Endodermal cell (in vitro differentiated cells): ENCODE results near the gene S100A1. TPM values are rescaled to one million over a fixed set of nuclear protein-coding genes. Genes with fewer than 3 reads are reported as not detected.

Experiments used
- DNase-seq: peaks from one replicate; pipeline ENCODE4 v3.0.0-alpha.2; 2017
- H3K27ac ChIP-seq: 2 replicates; pipeline ENCODE4 v1.5.1; 2013; ENCODE audit warnings: mild to moderate bottlenecking, low read depth, low read length, moderate library complexity
- H3K27me3 ChIP-seq: 2 replicates; pipeline ENCODE4 v1.6.1; 2013; ENCODE audit warnings: mild to moderate bottlenecking, low read length, moderate library complexity; ENCODE audit not compliant: insufficient read depth, control insufficient read depth, poor library complexity, severe bottlenecking
- H3K36me3 ChIP-seq: 2 replicates; pipeline ENCODE4 v1.7.0; 2013; ENCODE audit warnings: mild to moderate bottlenecking, low read length, moderate library complexity; ENCODE audit not compliant: control insufficient read depth, insufficient read depth
- H3K4me1 ChIP-seq: one replicate; pipeline ENCODE4 v1.7.0; 2013; ENCODE audit warnings: low read length; ENCODE audit not compliant: control insufficient read depth, insufficient read depth
- H3K4me3 ChIP-seq: 2 replicates; pipeline ENCODE4 v1.5.1; 2013; ENCODE audit warnings: mild to moderate bottlenecking, low read length, moderate library complexity
- H3K9ac ChIP-seq: 2 replicates; pipeline ENCODE4 v1.6.1; 2013; ENCODE audit warnings: mild to moderate bottlenecking, low read length, moderate library complexity; ENCODE audit not compliant: poor library complexity, severe bottlenecking; ENCODE audit errors: extremely low read depth
- H3K9me3 ChIP-seq: 2 replicates; pipeline ENCODE4 v1.6.1; 2013; ENCODE audit warnings: mild to moderate bottlenecking, low read length, moderate library complexity; ENCODE audit not compliant: control insufficient read depth
- H3K27ac Mint-ChIP-seq: 2 replicates; pipeline ENCODE4 v1.8.0; 2020; ENCODE audit warnings: mixed read lengths
- H3K27me3 Mint-ChIP-seq: 2 replicates; pipeline ENCODE4 v1.8.0; 2021; ENCODE audit warnings: mild to moderate bottlenecking, mixed read lengths; ENCODE audit not compliant: insufficient read depth
- H3K36me3 Mint-ChIP-seq: 2 replicates; pipeline ENCODE4 v1.8.0; 2020; ENCODE audit warnings: low read depth, mixed read lengths
- H3K4me1 Mint-ChIP-seq: 2 replicates; pipeline ENCODE4 v1.8.0; 2020; ENCODE audit warnings: mixed read lengths
- H3K4me3 Mint-ChIP-seq: 2 replicates; pipeline ENCODE4 v1.8.0; 2020; ENCODE audit warnings: mild to moderate bottlenecking, moderate library complexity, mixed read lengths
- H3K9me3 Mint-ChIP-seq: 2 replicates; pipeline ENCODE4 v1.8.0; 2020; ENCODE audit warnings: mild to moderate bottlenecking, mixed read lengths
- WGBS, 2 experiments: methylation state at CpG; one replicate each; pipeline versions ENCODE4 v1.1.5 to v1.1.7; 2013; ENCODE audit warnings: missing lambda C conversion rate in 2 of 2, mixed read lengths in 1 of 2; ENCODE audit not compliant: insufficient coverage in 1 of 2, insufficient read length in 1 of 2; 5-methylcytosine and 5-hydroxymethylcytosine counted together
- total RNA-seq, 2 donors: library from RNA; stranded (reverse); fragmentation: NEBNext Ultra II Directional in 1 of 2; extraction: Animal tissue kit (Norgen Biotek cat#: 25700) in 1 of 2; gene quantifications; 2 replicates in 1 of 2; 3 replicates in 1 of 2; pipeline ENCODE4 v1.2.1, GENCODE V29; 2021
- TF ChIP-seq, protein P1 (sequence below): fragments of 200-600 bp; sonication (generic); conservative IDR thresholded peaks from 2 replicates; pipeline ENCODE4 v1.5.0; 2021; ENCODE audit warnings: antibody characterized with exemption, mild to moderate bottlenecking

Gene S100A1
- total RNA-seq, 2 donors from 2014 or later, result 1.8 to 5.0 TPM

GRCh38 chr1:153679337-153680119 lies 51.3 kb downstream of the S100A1 start:
- Histone ChIP-seq H3K36me3 (no peaks in the 10 kb centered on the region), H3K9me3 (no peaks in the 10 kb centered on the region), H3K4me3 (peak overlapping the region; percentile 73), H3K9ac (no peak overlapping the region), H3K4me1 (no peaks in the 10 kb centered on the region), H3K27me3 (peaks cover 33% of the 10 kb centered on the region), H3K27ac (no peak overlapping the region)
- TF ChIP-seq, protein P1, sequence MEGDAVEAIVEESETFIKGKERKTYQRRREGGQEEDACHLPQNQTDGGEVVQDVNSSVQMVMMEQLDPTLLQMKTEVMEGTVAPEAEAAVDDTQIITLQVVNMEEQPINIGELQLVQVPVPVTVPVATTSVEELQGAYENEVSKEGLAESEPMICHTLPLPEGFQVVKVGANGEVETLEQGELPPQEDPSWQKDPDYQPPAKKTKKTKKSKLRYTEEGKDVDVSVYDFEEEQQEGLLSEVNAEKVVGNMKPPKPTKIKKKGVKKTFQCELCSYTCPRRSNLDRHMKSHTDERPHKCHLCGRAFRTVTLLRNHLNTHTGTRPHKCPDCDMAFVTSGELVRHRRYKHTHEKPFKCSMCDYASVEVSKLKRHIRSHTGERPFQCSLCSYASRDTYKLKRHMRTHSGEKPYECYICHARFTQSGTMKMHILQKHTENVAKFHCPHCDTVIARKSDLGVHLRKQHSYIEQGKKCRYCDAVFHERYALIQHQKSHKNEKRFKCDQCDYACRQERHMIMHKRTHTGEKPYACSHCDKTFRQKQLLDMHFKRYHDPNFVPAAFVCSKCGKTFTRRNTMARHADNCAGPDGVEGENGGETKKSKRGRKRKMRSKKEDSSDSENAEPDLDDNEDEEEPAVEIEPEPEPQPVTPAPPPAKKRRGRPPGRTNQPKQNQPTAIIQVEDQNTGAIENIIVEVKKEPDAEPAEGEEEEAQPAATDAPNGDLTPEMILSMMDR, result peak; percentile 66
- peaks cover 37% of the 10 kb centered on the region for H3K27me3 Mint-ChIP-seq
- DNase-seq, result peak; percentile 77
- 5 to 8% methylated on average over 39 to 73 of the region's 73 CpGs for WGBS, 2 experiments
- H3K27ac Mint-ChIP-seq, result no peak overlapping the region
- peaks cover 10% of the 10 kb centered on the region for H3K4me1 Mint-ChIP-seq
- H3K36me3 Mint-ChIP-seq, result no peaks in the 10 kb centered on the region
- no peaks in the 10 kb centered on the region for H3K9me3 Mint-ChIP-seq
- peak overlapping the region; percentile 71 for H3K4me3 Mint-ChIP-seq

GRCh38 chr1:153680120-153680403 lies 51.8 kb downstream of the S100A1 start:
- Histone ChIP-seq H3K9ac (no peak overlapping the region), H3K27ac (no peak overlapping the region), H3K36me3 (no peaks in the 10 kb centered on the region), H3K4me3 (peak overlapping the region; percentile 73), H3K9me3 (no peaks in the 10 kb centered on the region), H3K4me1 (no peaks in the 10 kb centered on the region), H3K27me3 (peaks cover 33% of the 10 kb centered on the region)
- Mint-ChIP-seq H3K36me3 (no peaks in the 10 kb centered on the region), H3K27ac (no peak overlapping the region), H3K9me3 (no peaks in the 10 kb centered on the region), H3K27me3 (peaks cover 37% of the 10 kb centered on the region), H3K4me1 (peaks cover 10% of the 10 kb centered on the region), H3K4me3 (peak overlapping the region; percentile 71)
- TF ChIP-seq, protein P1, result no peak
- 24 to 27% methylated on average over 4 to 10 of the region's 10 CpGs for whole genome bisulfite sequencing, 2 experiments
- DNase-seq, result peak; percentile 59

Other genes starting within 250 kb of the S100A1 start
- gene S100A8, start 237.4 kb upstream of the S100A1 start, total RNA-seq, result not detected
- gene S100A7A, start 211.9 kb upstream of the S100A1 start, total RNA-seq, result not detected
- gene S100A7, start 167.8 kb upstream of the S100A1 start, total RNA-seq, result not detected
- 1 to 10 TPM; 3.7 to 7.5 TPM for gene S100A6, start 92.4 kb upstream of the S100A1 start, total RNA-seq
- gene S100A5, start 87.5 kb upstream of the S100A1 start, total RNA-seq, result not detected
- 1 to 10 TPM; 4.9 to 6.2 TPM for gene S100A4, start 82.6 kb upstream of the S100A1 start, total RNA-seq
- not detected for gene S100A3, start 79.2 kb upstream of the S100A1 start, total RNA-seq
- 1 to 10 TPM in 1 of 2 donors, under 1 TPM in 1; 0.92 to 3.1 TPM for gene S100A2, start 62.6 kb upstream of the S100A1 start, total RNA-seq
- 100 to 1,000 TPM; 149 to 152 TPM for gene S100A16, start 15.3 kb upstream of the S100A1 start, total RNA-seq
- gene S100A14, start 12.1 kb upstream of the S100A1 start, total RNA-seq, result 100 to 1,000 TPM in 1 of 2 donors, 10 to 100 TPM in 1; 53.8 to 119 TPM
- 100 to 1,000 TPM; 224 to 284 TPM for gene S100A13, start 929 bp upstream of the S100A1 start, total RNA-seq
- 100 to 1,000 TPM in 1 of 2 donors, 10 to 100 TPM in 1; 98.4 to 117 TPM for gene CHTOP, start 5.6 kb downstream of the S100A1 start, total RNA-seq
- 10 to 100 TPM; 23.5 to 25.5 TPM for gene SNAPIN, start 30.3 kb downstream of the S100A1 start, total RNA-seq
- 100 to 1,000 TPM; 280 to 315 TPM for gene ILF2, start 42.6 kb downstream of the S100A1 start, total RNA-seq
- 1 to 10 TPM; 2.7 to 4.5 TPM for gene NPR1, start 50.3 kb downstream of the S100A1 start, total RNA-seq
- gene INTS3, start 99.6 kb downstream of the S100A1 start, total RNA-seq, result 100 to 1,000 TPM in 1 of 2 donors, 10 to 100 TPM in 1; 94.4 to 117 TPM
- gene SLC27A3, start 147.0 kb downstream of the S100A1 start, total RNA-seq, result 10 to 100 TPM; 60.6 to 64.5 TPM